SJCRH30 (cell line): ENCODE data around the gene HAPSTR1. TPM values are rescaled to one million over a fixed set of nuclear protein-coding genes. Genes with fewer than 3 reads are reported as not detected.
"Not testable (repeated sequence)": the region's sequence is repeated elsewhere in the genome, so short reads cannot be mapped to it uniquely, and the experiment has no call there.

ENCODE experiments used
- DNase-seq, 2 experiments: peaks; one replicate each; pipeline ENCODE4 v3.0.0-alpha.2; 2015 to 2020
- H3K27ac ChIP-seq: fragments of 250-450 bp; sonication (Bioruptor Pico); 2 replicates; pipeline ENCODE4 v1.5.1; 2020; ENCODE audit warnings: mild to moderate bottlenecking, moderate library complexity
- H3K27me3 ChIP-seq: fragments of 250-450 bp; sonication (Bioruptor Pico); 2 replicates; pipeline ENCODE4 v1.5.1; 2020; ENCODE audit warnings: mild to moderate bottlenecking, moderate library complexity
- H3K36me3 ChIP-seq: fragments of 250-450 bp; sonication (Bioruptor Pico); 2 replicates; pipeline ENCODE4 v1.5.1; 2020; ENCODE audit warnings: mild to moderate bottlenecking, moderate library complexity
- H3K4me1 ChIP-seq: fragments of 250-450 bp; sonication (Bioruptor Pico); 2 replicates; pipeline ENCODE4 v1.5.1; 2020; ENCODE audit warnings: mild to moderate bottlenecking, moderate library complexity
- H3K4me3 ChIP-seq: fragments of 250-450 bp; sonication (Bioruptor Pico); 2 replicates; pipeline ENCODE4 v1.5.1; 2020; ENCODE audit warnings: mild to moderate bottlenecking, moderate library complexity
- H3K9me3 ChIP-seq: fragments of 250-450 bp; sonication (Bioruptor Pico); replicated peaks from 2 replicates; pipeline ENCODE4 v1.5.1; 2020; ENCODE audit warnings: mild to moderate bottlenecking, moderate library complexity
- total RNA-seq: library from RNA; depleted of rRNA; stranded (reverse); fragments of >200 nt; shearing (Covaris generic); gene quantifications from 2 replicates; pipeline ENCODE4 v1.2.3, GENCODE V29; 2014; rRNA removed

HAPSTR1 gene, protein sequence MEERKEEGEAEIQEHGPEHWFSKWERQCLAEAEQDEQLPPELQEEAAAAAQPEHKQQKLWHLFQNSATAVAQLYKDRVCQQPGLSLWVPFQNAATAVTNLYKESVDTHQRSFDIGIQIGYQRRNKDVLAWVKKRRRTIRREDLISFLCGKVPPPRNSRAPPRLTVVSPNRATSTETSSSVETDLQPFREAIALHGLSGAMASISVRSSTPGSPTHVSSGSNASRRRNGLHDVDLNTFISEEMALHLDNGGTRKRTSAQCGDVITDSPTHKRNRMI
- 52.5 and 59.3 TPM in 2 replicates for total RNA-seq

DNA sequence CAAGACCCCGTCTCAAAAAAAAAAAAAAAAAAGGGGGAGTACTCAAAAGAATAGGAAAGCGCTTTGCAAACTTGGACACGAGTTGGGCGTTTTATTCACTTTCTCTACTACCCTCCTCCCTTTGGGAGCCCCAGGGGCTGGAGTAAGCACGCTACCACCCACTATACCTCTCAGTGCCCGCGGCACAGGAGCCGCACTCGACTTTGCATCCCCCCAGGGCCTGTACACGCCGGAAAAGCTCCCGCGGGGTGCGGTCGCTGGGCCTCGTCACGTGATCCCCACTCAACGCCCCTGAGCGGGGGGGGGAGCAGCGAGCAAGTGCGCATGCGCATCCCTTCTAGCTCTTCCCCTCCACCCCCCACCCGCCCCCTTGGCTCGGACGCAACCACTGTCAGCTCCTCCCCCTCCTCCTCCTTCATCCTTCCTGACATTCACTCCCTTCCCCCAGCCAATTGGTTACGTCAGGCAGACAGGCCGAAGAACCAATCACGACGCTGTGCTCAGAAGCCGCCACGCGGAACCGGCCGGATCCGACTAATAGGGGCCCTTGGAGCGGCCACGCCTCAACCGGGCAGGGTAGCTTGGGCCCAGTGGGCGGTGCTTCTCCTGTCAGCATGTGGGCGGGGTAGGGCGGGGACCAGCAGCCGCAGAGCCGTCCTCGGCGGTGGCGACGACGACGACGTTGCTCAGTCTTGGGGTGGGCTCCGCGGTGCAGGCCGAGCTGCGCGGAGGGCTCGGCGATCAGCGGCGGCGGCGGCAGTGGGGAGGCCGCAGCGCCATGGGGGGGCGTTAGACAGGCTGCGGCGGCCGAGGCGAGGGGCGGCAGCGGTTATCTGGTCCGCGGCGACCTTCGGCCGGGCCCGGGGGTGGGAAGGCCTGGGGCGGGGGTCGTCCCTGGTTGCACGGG lies at the start of gene HAPSTR1:
Gene HAPSTR1, plus strand, starts transcription at position 685 of the 907 bp plus-strand sequence. CDS start 401 bp downstream, outside the sequence.
- DNase-seq, result peak; percentile 99
- Histone ChIP-seq H3K27me3 (no peaks in the 10 kb centered on the region), H3K4me1 (peaks cover 12% of the 10 kb centered on the region), H3K9me3 (no peaks in the 10 kb centered on the region), H3K4me3 (peak within 1 kb of the TSS; percentile 93), H3K27ac (peak within 1 kb of the TSS; percentile 93), H3K36me3 (peaks cover 29% of the 10 kb centered on the region)

DNA sequence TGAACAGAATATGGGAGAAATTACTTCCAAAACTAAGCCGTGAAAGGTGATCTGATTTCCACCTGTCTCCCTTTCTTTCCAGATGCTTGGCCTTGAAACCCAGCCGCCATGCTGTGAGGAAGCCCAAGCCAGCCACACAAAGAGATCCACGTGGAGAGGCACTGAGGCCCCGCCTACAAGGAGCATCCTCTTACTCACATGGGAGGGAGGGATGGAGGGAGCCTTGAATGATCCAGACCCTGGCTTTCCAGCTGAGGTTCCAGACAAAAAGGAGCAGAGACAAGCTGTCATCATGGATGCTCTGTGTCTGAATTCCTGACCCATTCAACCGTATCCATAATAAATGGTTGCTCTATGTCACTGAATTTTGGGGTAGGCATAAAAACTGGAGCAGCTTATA lies 48.9 kb upstream of the HAPSTR1 start:
- Histone ChIP-seq H3K27me3 (no peaks in the 10 kb centered on the region), H3K4me3 (no peak overlapping the region), H3K27ac (no peak overlapping the region; the same call in 1 of the 2 replicates), H3K36me3 (no peaks in the 10 kb centered on the region), H3K9me3 (peaks cover 5% of the 10 kb centered on the region; the same call in 1 of the 2 replicates), H3K4me1 (peaks cover 6% of the 10 kb centered on the region; the same call in 1 of the 2 replicates)
- DNase-seq, result peak in 1 of 2 experiments; percentile 25

DNA sequence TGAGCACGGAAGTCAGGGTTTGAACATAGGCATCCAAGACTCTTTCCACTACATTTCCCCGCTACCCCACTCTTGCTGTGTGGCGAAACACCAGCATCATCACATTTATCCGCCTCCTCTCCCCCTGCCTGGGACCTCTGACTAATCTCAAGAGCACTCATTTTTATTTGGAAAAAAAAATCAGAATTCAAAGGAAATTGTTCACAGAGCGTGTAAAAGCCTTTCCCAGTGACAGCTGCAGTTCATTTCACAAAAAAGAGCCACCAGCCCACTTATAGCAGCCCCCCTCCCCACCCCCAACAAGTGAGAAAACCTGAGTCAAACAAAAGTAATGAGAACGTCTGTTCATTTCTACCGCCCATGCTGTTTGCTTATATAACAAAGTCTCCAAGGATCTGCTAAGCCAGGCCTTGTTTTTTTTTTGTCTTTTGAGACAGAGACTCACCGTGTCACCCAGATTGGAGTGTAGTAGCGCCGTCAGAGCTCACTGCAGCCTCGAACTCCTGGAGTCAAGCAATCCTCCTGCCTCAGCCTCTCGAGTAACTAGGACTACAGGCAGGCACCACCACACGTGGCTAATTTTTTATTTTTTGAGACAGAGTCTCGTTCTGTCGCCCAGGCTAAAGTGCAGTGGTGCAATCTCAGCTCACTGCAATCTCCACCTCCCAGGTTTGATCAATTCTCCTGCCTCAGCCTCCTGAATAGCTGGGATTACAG lies 48.3 kb upstream of the HAPSTR1 start:
- no peaks in the 10 kb centered on the region for H3K36me3 ChIP-seq
- no peak overlapping the region; the same call in 1 of the 2 replicates for H3K27ac ChIP-seq
- no peaks in the 10 kb centered on the region for H3K27me3 ChIP-seq
- DNase-seq, result peak in 1 of 2 experiments; percentile 4
- H3K4me1 ChIP-seq, result peaks cover 10% of the 10 kb centered on the region
- H3K9me3 ChIP-seq, result peaks cover 5% of the 10 kb centered on the region; the same call in 1 of the 2 replicates
- no peak overlapping the region for H3K4me3 ChIP-seq

DNA sequence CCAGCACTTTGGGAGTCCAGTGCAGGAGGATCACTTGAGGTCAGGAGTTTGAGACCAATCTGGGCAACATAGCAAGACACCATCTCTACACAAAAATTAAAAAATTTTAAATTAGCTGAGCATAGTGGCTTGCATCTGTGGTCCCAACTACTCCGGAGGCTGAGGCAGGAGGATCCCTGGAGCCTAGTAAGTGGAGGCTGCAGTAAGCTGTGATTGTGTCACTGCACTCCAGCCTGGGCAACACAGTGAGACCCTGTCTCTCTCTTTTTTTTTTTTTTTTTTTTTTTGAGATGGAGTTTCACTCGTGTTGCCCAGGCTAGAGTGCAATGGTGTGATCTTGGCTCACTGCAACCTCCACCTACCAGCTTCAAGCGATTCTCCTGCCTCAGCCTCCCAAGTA lies 45.9 kb upstream of the HAPSTR1 start:
- not testable (repeated sequence) for H3K4me3 ChIP-seq, H3K36me3 ChIP-seq, DNase-seq, H3K27ac ChIP-seq, H3K9me3 ChIP-seq, H3K27me3 ChIP-seq
- H3K4me1 ChIP-seq, result peaks cover 13% of the 10 kb centered on the region

GRCh38 chr16:9046667-9047055 lies 44.8 kb upstream of the HAPSTR1 start:
- Histone ChIP-seq H3K9me3 (peaks cover 5% of the 10 kb centered on the region; the same call in 1 of the 2 replicates), H3K27ac (no peak overlapping the region), H3K27me3 (no peaks in the 10 kb centered on the region), H3K36me3 (no peaks in the 10 kb centered on the region), H3K4me1 (peaks cover 13% of the 10 kb centered on the region), H3K4me3 (no peak overlapping the region)
- DNase-seq, result no peak

GRCh38 chr16:9047689-9048301 lies 43.6 kb upstream of the HAPSTR1 start:
- Histone ChIP-seq H3K9me3 (peaks cover 5% of the 10 kb centered on the region; the same call in 1 of the 2 replicates), H3K27me3 (no peaks in the 10 kb centered on the region), H3K4me1 (peaks cover 10% of the 10 kb centered on the region), H3K4me3 (no peak overlapping the region), H3K27ac (peak overlapping the region; percentile 58), H3K36me3 (no peaks in the 10 kb centered on the region)
- peak; percentile 77 to 83 for DNase-seq

DNA sequence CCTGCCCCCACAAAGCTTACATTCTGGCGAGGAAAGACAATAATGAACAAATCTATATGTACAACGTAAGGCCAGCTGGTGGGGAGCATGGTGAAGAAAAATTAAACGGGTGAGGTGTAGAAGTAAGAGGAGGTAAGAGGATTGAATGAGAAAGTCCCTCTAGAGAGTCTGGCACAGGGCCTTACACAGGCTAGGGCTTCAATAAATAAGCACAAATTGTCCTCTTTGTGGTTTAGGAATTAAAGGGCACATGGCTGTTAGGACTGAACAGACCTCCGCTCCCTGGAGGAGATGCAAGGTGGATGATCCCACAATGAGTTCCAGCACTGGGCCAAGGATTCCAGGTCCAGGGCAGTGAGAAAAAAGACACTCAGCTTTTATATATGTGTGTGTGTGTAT lies 43.1 kb upstream of the HAPSTR1 start:
- H3K36me3 ChIP-seq, result no peaks in the 10 kb centered on the region
- H3K4me1 ChIP-seq, result peaks cover 10% of the 10 kb centered on the region
- DNase-seq, result no peak
- peak overlapping the region; percentile 58 for H3K27ac ChIP-seq
- peaks cover 5% of the 10 kb centered on the region; the same call in 1 of the 2 replicates for H3K9me3 ChIP-seq
- H3K27me3 ChIP-seq, result no peaks in the 10 kb centered on the region
- H3K4me3 ChIP-seq, result no peak overlapping the region

DNA sequence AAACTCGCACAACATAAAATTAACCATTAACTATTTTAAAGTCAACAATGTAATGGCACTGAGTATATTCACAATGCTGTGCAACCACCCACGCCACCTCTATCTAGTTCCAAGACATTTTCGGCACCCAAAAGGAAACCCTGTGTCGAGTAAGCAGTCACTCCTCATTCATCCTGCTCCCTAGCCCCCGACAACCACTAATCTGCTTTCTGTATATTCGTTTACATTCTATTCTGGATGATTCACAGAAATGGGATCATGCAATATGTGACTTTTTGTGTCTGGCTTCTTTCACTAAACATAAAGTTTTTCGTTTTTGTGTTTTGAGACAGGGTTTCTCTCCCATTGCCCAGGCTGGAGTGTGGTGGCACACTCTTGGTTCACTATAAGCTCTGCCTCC lies 42.2 kb upstream of the HAPSTR1 start:
- peaks cover 5% of the 10 kb centered on the region; the same call in 1 of the 2 replicates for H3K9me3 ChIP-seq
- H3K27ac ChIP-seq, result no peak overlapping the region
- no peaks in the 10 kb centered on the region for H3K27me3 ChIP-seq
- peaks cover 10% of the 10 kb centered on the region for H3K4me1 ChIP-seq
- H3K4me3 ChIP-seq, result no peak overlapping the region
- no peaks in the 10 kb centered on the region for H3K36me3 ChIP-seq
- no peak for DNase-seq

- Histone ChIP-seq H3K9me3 (peaks cover 5% of the 10 kb centered on the region; the same call in 1 of the 2 replicates), H3K4me3 (no peak overlapping the region), H3K27ac (no peak overlapping the region), H3K36me3 (no peaks in the 10 kb centered on the region), H3K27me3 (no peaks in the 10 kb centered on the region), H3K4me1 (peaks cover 14% of the 10 kb centered on the region)
- no peak for DNase-seq
Measured at GRCh38 chr16:9050102-9050830, 41.2 kb upstream of the HAPSTR1 start.

DNA sequence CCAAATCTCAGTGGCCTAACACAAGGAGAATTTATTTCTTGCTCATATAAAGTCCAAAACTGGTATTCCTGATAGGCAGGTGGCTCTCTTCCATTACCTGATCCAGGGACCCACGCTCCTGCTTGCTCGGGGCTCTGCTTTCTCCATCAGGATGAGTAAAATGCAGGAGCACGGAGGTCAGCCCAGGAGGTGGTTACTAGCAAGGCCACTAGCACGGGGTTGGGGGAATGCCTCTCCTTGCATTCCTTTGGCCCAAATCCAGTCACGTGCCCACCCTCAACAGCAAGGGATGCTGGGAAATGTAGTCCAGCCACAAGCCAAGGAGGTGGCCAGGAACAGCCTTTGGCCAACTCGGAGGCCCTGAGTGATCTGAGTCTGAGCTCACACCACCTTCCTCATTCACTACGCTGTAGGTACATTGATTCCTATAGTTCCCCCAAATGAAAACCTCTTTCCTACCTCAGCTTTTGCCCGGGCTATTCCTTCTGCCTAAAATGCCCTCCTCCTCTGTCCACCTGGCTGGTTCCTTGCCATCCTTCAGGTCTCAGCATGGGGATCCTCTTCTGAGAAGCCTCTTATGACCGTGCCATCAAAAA lies 38.3 kb upstream of the HAPSTR1 start:
- H3K27ac ChIP-seq, result no peak overlapping the region
- H3K4me1 ChIP-seq, result peaks cover 7% of the 10 kb centered on the region
- no peaks in the 10 kb centered on the region for H3K36me3 ChIP-seq
- no peaks in the 10 kb centered on the region for H3K27me3 ChIP-seq
- no peaks in the 10 kb centered on the region for H3K9me3 ChIP-seq
- DNase-seq, result peak; percentile 82
- H3K4me3 ChIP-seq, result peak overlapping the region; percentile 28; the same call in 1 of the 2 replicates

DNA sequence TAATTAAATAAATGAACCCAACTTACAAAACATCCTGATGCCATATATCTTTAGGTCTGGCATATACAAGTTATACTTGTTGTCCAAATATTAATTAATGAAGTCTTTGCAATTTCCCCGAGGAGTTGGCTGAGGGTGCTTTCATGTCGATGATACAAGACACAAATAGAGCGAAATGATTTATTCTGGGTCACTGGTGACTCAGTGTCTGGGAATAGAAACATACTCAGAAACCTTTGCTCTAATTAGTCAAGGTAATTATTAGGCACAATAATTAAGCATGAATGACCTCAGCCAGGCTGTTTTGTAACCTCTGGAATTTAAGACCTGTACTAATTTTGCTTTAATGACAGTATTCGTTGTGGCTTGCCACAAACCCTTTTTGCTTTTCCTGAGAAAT lies 37.0 kb upstream of the HAPSTR1 start:
- H3K9me3 ChIP-seq, result no peaks in the 10 kb centered on the region
- no peaks in the 10 kb centered on the region for H3K36me3 ChIP-seq
- H3K4me3 ChIP-seq, result no peak overlapping the region
- no peak for DNase-seq
- no peaks in the 10 kb centered on the region for H3K27me3 ChIP-seq
- H3K27ac ChIP-seq, result no peak overlapping the region
- H3K4me1 ChIP-seq, result peaks cover 4% of the 10 kb centered on the region; the same call in 1 of the 2 replicates

- Histone ChIP-seq H3K27me3 (no peaks in the 10 kb centered on the region), H3K27ac (no peak overlapping the region), H3K4me3 (no peak overlapping the region), H3K36me3 (no peaks in the 10 kb centered on the region), H3K9me3 (no peaks in the 10 kb centered on the region), H3K4me1 (peaks cover 4% of the 10 kb centered on the region; the same call in 1 of the 2 replicates)
- DNase-seq, result no peak
Measured at GRCh38 chr16:9055115-9055514, 36.3 kb upstream of the HAPSTR1 start.

DNA sequence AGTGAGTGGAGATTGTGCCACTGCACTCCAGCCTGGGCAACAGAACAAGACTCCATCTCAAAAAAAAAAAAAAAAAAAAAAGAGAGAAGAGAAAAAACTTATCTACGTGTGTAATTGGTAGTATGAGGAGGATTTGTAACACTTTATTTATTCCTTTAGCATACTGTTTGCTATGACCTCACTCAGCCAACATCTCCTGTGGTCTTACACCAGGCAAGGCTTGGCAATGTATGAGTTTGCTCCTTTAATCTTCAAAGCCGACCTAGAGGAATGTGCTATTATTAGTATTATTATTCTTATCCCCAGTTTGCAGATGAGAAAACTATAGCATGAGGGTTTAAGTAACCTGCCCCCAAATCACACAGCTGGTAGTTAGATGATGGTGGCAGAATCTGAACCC lies 35.8 kb upstream of the HAPSTR1 start:
- H3K4me3 ChIP-seq, result no peak overlapping the region
- H3K9me3 ChIP-seq, result no peaks in the 10 kb centered on the region
- peaks cover 4% of the 10 kb centered on the region; the same call in 1 of the 2 replicates for H3K4me1 ChIP-seq
- no peak overlapping the region for H3K27ac ChIP-seq
- no peak for DNase-seq
- H3K27me3 ChIP-seq, result no peaks in the 10 kb centered on the region
- H3K36me3 ChIP-seq, result no peaks in the 10 kb centered on the region
